MM.1S (cell line): ENCODE data around the gene MYMX.

Experiments used
- DNase-seq: peaks from one replicate; pipeline ENCODE4 v3.0.0-alpha.2; 2015
- H2AFZ ChIP-seq: fragments of 300-600 bp; sonication (generic); 2 replicates; pipeline ENCODE4 v1.6.0; 2016; ENCODE audit warnings: antibody characterized with exemption, low read length
- H3F3A ChIP-seq: fragments of 300-600 bp; sonication (generic); 2 replicates; pipeline ENCODE4 v1.6.1; 2016; ENCODE audit warnings: mild to moderate bottlenecking, antibody characterized with exemption, low read length, moderate library complexity, mixed read lengths; ENCODE audit not compliant: insufficient read depth
- H3K27ac ChIP-seq: fragments of 300-600 bp; sonication (generic); 2 replicates; pipeline ENCODE4 v1.5.1; 2016; ENCODE audit warnings: mild to moderate bottlenecking, low read length
- H3K27me3 ChIP-seq: fragments of 300-600 bp; sonication (generic); replicated peaks from 2 replicates; pipeline ENCODE4 v1.6.0; 2016; ENCODE audit warnings: low read length; ENCODE audit not compliant: insufficient read depth
- H3K36me3 ChIP-seq: fragments of 300-600 bp; sonication (generic); replicated peaks from 2 replicates; pipeline ENCODE4 v1.6.1; 2016; ENCODE audit warnings: mild to moderate bottlenecking, low read length, mixed read lengths; ENCODE audit not compliant: insufficient read depth
- H3K4me1 ChIP-seq: fragments of 300-600 bp; sonication (generic); 2 replicates; pipeline ENCODE4 v1.6.1; 2016; ENCODE audit warnings: low read length, mixed read lengths
- H3K4me2 ChIP-seq: fragments of 300-600 bp; sonication (generic); 2 replicates; pipeline ENCODE4 v1.6.0; 2016; ENCODE audit warnings: low read depth, low read length
- H3K4me3 ChIP-seq: fragments of 300-600 bp; sonication (generic); 2 replicates; pipeline ENCODE4 v1.5.1; 2016; ENCODE audit warnings: low read length, mixed read lengths
- H3K79me2 ChIP-seq: fragments of 300-600 bp; sonication (generic); 2 replicates; pipeline ENCODE4 v1.6.1; 2016; ENCODE audit warnings: mixed run types, low read length, mixed read lengths
- H3K9ac ChIP-seq: fragments of 300-600 bp; sonication (generic); 2 replicates; pipeline ENCODE4 v1.6.1; 2016; ENCODE audit warnings: low read length, mixed read lengths
- H3K9me2 ChIP-seq: fragments of 300-600 bp; sonication (generic); replicated peaks from 2 replicates; pipeline ENCODE4 v1.6.1; 2016; ENCODE audit warnings: mild to moderate bottlenecking, low read length, mixed read lengths; ENCODE audit not compliant: insufficient read depth
- H3K9me3 ChIP-seq: fragments of 300-600 bp; sonication (generic); replicated peaks from 2 replicates; pipeline ENCODE4 v1.6.1; 2016; ENCODE audit warnings: mild to moderate bottlenecking, low read length, mixed read lengths; ENCODE audit not compliant: insufficient read depth
- H4K20me1 ChIP-seq: fragments of 300-600 bp; sonication (generic); 2 replicates; pipeline ENCODE4 v1.6.1; 2016; ENCODE audit warnings: mild to moderate bottlenecking, low read length, moderate library complexity, mixed read lengths; ENCODE audit not compliant: insufficient read depth
- EZH2 ChIP-seq: fragments of 300-600 bp; sonication (generic); optimal IDR thresholded peaks from 2 replicates; pipeline ENCODE3; 2017; ENCODE audit warnings: low read depth, mild to moderate bottlenecking, antibody characterized with exemption, low read length, mixed read lengths
- EZH2phosphoT487 ChIP-seq: fragments of 300-600 bp; sonication (generic); IDR thresholded peaks from 2 replicates; pipeline ENCODE4 v1.6.1; 2018; ENCODE audit warnings: antibody characterized with exemption, low read length
- TF ChIP-seq, protein P1 (sequence below): fragments of 300-600 bp; sonication (generic); IDR thresholded peaks from 2 replicates; pipeline ENCODE4 v1.5.1; 2016; ENCODE audit warnings: antibody characterized with exemption, low read length, mixed read lengths

The MYMX gene

GRCh38 chr6:44227148-44227793, 10.5 kb downstream of the MYMX start:
- Histone ChIP-seq H3K9me3 (no peaks in the 10 kb centered on the region), H3K36me3 (no peaks in the 10 kb centered on the region; the same call in 1 of the 2 replicates), H3K27me3 (no peaks in the 10 kb centered on the region), H3K79me2 (peaks cover 50% of the 10 kb centered on the region), H3K9ac (no peak overlapping the region), H3K4me3 (no peak overlapping the region), H3K4me1 (peaks cover 14% of the 10 kb centered on the region), H3K27ac (no peak overlapping the region), H3K4me2 (no peak overlapping the region), H2AFZ (no peak overlapping the region), H3K9me2 (no peaks in the 10 kb centered on the region), H4K20me1 (no peaks in the 10 kb centered on the region), H3F3A (peaks cover 5% of the 10 kb centered on the region; the same call in 1 of the 2 replicates)
- DNase-seq, result no peak
- no peak for TF ChIP-seq EZH2phosphoT487
- no peak for TF ChIP-seq EZH2
- TF ChIP-seq, protein P1, sequence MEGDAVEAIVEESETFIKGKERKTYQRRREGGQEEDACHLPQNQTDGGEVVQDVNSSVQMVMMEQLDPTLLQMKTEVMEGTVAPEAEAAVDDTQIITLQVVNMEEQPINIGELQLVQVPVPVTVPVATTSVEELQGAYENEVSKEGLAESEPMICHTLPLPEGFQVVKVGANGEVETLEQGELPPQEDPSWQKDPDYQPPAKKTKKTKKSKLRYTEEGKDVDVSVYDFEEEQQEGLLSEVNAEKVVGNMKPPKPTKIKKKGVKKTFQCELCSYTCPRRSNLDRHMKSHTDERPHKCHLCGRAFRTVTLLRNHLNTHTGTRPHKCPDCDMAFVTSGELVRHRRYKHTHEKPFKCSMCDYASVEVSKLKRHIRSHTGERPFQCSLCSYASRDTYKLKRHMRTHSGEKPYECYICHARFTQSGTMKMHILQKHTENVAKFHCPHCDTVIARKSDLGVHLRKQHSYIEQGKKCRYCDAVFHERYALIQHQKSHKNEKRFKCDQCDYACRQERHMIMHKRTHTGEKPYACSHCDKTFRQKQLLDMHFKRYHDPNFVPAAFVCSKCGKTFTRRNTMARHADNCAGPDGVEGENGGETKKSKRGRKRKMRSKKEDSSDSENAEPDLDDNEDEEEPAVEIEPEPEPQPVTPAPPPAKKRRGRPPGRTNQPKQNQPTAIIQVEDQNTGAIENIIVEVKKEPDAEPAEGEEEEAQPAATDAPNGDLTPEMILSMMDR, result no peak

GRCh38 chr6:44228031-44228430, 11.3 kb downstream of the MYMX start:
- H3K79me2 ChIP-seq, result peaks cover 45% of the 10 kb centered on the region
- no peaks in the 10 kb centered on the region for H4K20me1 ChIP-seq
- H3K4me1 ChIP-seq, result peaks cover 8% of the 10 kb centered on the region
- H3K9me3 ChIP-seq, result no peaks in the 10 kb centered on the region
- H3K4me3 ChIP-seq, result no peak overlapping the region
- H3K9me2 ChIP-seq, result no peaks in the 10 kb centered on the region
- H3K9ac ChIP-seq, result no peak overlapping the region
- no peak for DNase-seq
- H3K36me3 ChIP-seq, result no peaks in the 10 kb centered on the region; the same call in 1 of the 2 replicates
- no peak overlapping the region for H3K27ac ChIP-seq
- no peaks in the 10 kb centered on the region for H3K27me3 ChIP-seq
- TF ChIP-seq, protein P1, result no peak
- no peak for TF ChIP-seq EZH2phosphoT487
- TF ChIP-seq EZH2, result no peak
- no peak overlapping the region for H3K4me2 ChIP-seq
- H3F3A ChIP-seq, result no peaks in the 10 kb centered on the region; the same call in 1 of the 2 replicates
- no peak overlapping the region for H2AFZ ChIP-seq

DNA sequence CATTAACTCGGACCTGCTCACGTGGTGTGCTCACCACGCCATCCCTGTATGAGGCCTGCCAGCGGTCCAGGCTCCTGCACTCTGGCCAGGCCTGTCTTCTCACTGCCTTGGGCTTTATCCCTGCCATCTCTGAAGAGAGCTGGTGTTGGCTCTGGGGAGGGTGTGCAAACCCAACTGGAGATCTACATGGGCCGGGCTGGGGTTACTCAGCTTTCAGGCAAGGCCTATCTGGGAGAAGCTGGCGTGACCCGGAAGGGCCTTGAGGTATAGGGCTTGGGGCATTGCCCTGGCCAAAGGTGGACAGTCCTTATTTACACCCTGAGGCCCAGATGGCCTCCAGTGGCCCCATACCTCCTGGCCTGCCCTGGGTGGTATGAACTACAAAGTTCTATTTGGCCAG, 11.7 kb downstream of the MYMX start:
- Histone ChIP-seq H3K4me3 (no peak overlapping the region), H2AFZ (no peak overlapping the region), H3K79me2 (peaks cover 45% of the 10 kb centered on the region), H3K27ac (no peak overlapping the region), H3K9me3 (no peaks in the 10 kb centered on the region), H3K36me3 (no peaks in the 10 kb centered on the region; the same call in 1 of the 2 replicates), H3K4me2 (no peak overlapping the region), H3K9ac (no peak overlapping the region), H4K20me1 (no peaks in the 10 kb centered on the region), H3F3A (no peaks in the 10 kb centered on the region; the same call in 1 of the 2 replicates), H3K27me3 (no peaks in the 10 kb centered on the region), H3K4me1 (peaks cover 8% of the 10 kb centered on the region), H3K9me2 (no peaks in the 10 kb centered on the region)
- TF ChIP-seq EZH2phosphoT487, result no peak
- TF ChIP-seq, protein P1, result no peak
- TF ChIP-seq EZH2, result no peak
- no peak for DNase-seq
